Tibial nerve (tissue), 4 donors: Measurements from ENCODE around the gene LCMT1. TPM values are rescaled to one million over a fixed set of nuclear protein-coding genes. Genes with fewer than 3 reads are reported as not detected.

Source experiments
- DNase-seq, 2 donors: peaks; one replicate each; pipeline ENCODE4 v3.0.0-alpha.2; 2019; ENCODE audit warnings: low spot score in 2 of 2
- H3K27ac ChIP-seq, 4 donors: fragments of 200-600 bp; sonication (generic) in 3 of 4; one replicate each; pipeline ENCODE4 v1.5.1; 2017 to 2019; ENCODE audit warnings: mild to moderate bottlenecking in 1 of 4
- H3K27me3 ChIP-seq, 2 donors: fragments of 200-600 bp; sonication (generic) in 1 of 2; one replicate each; pipeline versions ENCODE4 v1.5.1 to v1.6.0; 2017 to 2019
- H3K36me3 ChIP-seq, 3 donors: fragments of 200-600 bp; sonication (generic); one replicate each; pipeline ENCODE4 v1.5.1; 2018 to 2019
- H3K4me1 ChIP-seq, 4 donors: fragments of 200-600 bp; sonication (generic) in 3 of 4; one replicate each; pipeline ENCODE4 v1.5.1; 2017 to 2019
- H3K4me3 ChIP-seq, 4 donors: fragments of 200-600 bp; sonication (generic) in 3 of 4; one replicate each; pipeline ENCODE4 v1.5.1; 2017 to 2019; ENCODE audit warnings: mild to moderate bottlenecking in 1 of 4, moderate library complexity in 1 of 4
- H3K9me3 ChIP-seq, 4 donors: fragments of 200-600 bp; sonication (generic) in 3 of 4; one replicate each; pipeline ENCODE4 v1.5.1; 2017 to 2019
- CTCF ChIP-seq, 5 experiments: fragments of 200-600 bp in 3 of 5; fragments of 450-650 bp in 2 of 5; sonication (generic) in 3 of 5; IDR thresholded peaks; one replicate each; pipeline ENCODE4 v1.5.1; 2016 to 2019; ENCODE audit warnings: antibody characterized with exemption in 5 of 5, mild to moderate bottlenecking in 3 of 5, moderate library complexity in 2 of 5
- EP300 ChIP-seq, 2 donors: sonication (generic); formaldehyde crosslinking; IDR thresholded peaks; one replicate each; pipeline ENCODE4 v1.6.1; 2017; ENCODE audit warnings: antibody characterized with exemption in 2 of 2, mild to moderate bottlenecking in 1 of 2
- POLR2A ChIP-seq, 2 donors: fragments of 450-650 bp; IDR thresholded peaks; one replicate each; pipeline ENCODE4 v1.6.1; 2017; ENCODE audit warnings: antibody characterized with exemption in 2 of 2, mild to moderate bottlenecking in 2 of 2, moderate library complexity in 2 of 2
- WGBS, 2 donors: methylation state at CpG; one replicate each; pipeline ENCODE4 v1.1.5; 2018; 5-methylcytosine and 5-hydroxymethylcytosine counted together
- total RNA-seq, 4 donors: library from RNA; depleted of rRNA; stranded (reverse); fragments of >200 nt; gene quantifications; one replicate each; pipeline ENCODE4 v1.1.0, GENCODE V29; 2016

The LCMT1 gene
- total RNA-seq, 4 donors from 2014 or later = 21.6 to 56.4 (median 33.8) TPM

- Histone ChIP-seq H3K27me3 (no peaks in the 10 kb centered on the region), H3K36me3 (peaks cover 0 to 11% (median 0%) of the 10 kb centered on the region in 3 donors), H3K4me1 (no peaks in the 10 kb centered on the region), H3K27ac (no peak overlapping the region), H3K9me3 (peaks cover 0 to 6% (median 0%) of the 10 kb centered on the region in 4 donors), H3K4me3 (no peak overlapping the region)
- 72 to 73% methylated on average over 6 of the region's 6 CpGs for WGBS, 2 donors
- TF ChIP-seq POLR2A (IDR thresholded peaks at IDR 0.05) (no peak), EP300 (IDR thresholded peaks at IDR 0.05) (no peak), CTCF (IDR thresholded peaks at IDR 0.05) (no peak)
- DNase-seq = no peak
Measured at GRCh38 chr16:25213709-25214397, 102.3 kb downstream of the LCMT1 start.

GRCh38 chr16:25217112-25217511 is 105.6 kb downstream of the LCMT1 start:
- DNase-seq = no peak
- Histone ChIP-seq H3K4me1 (no peaks in the 10 kb centered on the region), H3K9me3 (peaks cover 0 to 6% (median 0%) of the 10 kb centered on the region in 4 donors), H3K4me3 (no peak overlapping the region), H3K27ac (no peak overlapping the region), H3K27me3 (no peaks in the 10 kb centered on the region), H3K36me3 (peaks cover 0 to 11% (median 0%) of the 10 kb centered on the region in 3 donors)
- WGBS, 2 donors = 86% methylated on average over 12 to 17 of the region's 17 CpGs
- TF ChIP-seq POLR2A (IDR thresholded peaks at IDR 0.05) = no peak
- TF ChIP-seq EP300 (IDR thresholded peaks at IDR 0.05) = no peak
- no peak for TF ChIP-seq CTCF (IDR thresholded peaks at IDR 0.05)

GRCh38 chr16:25217921-25218320 is 106.4 kb downstream of the LCMT1 start:
- H3K4me3 ChIP-seq = no peak overlapping the region
- H3K36me3 ChIP-seq = peaks cover 0 to 7% (median 0%) of the 10 kb centered on the region in 3 donors
- no peaks in the 10 kb centered on the region for H3K4me1 ChIP-seq
- 87 to 89% methylated on average over 4 of the region's 4 CpGs for WGBS, 2 donors
- H3K27ac ChIP-seq = no peak overlapping the region
- DNase-seq = no peak
- H3K27me3 ChIP-seq = no peaks in the 10 kb centered on the region
- TF ChIP-seq EP300 (IDR thresholded peaks at IDR 0.05) (no peak), CTCF (IDR thresholded peaks at IDR 0.05) (no peak), POLR2A (IDR thresholded peaks at IDR 0.05) (no peak)
- H3K9me3 ChIP-seq = peaks cover 0 to 6% (median 0%) of the 10 kb centered on the region in 4 donors

GRCh38 chr16:25219070-25219737 is 107.7 kb downstream of the LCMT1 start:
- no peaks in the 10 kb centered on the region for H3K4me1 ChIP-seq
- no peak overlapping the region for H3K4me3 ChIP-seq
- H3K9me3 ChIP-seq = no peaks in the 10 kb centered on the region
- no peaks in the 10 kb centered on the region for H3K27me3 ChIP-seq
- H3K27ac ChIP-seq = no peak overlapping the region
- no peak for DNase-seq
- no peaks in the 10 kb centered on the region for H3K36me3 ChIP-seq
- WGBS, 2 donors = 81 to 91% methylated on average over 3 of the region's 3 CpGs
- TF ChIP-seq EP300 (IDR thresholded peaks at IDR 0.05) = no peak
- TF ChIP-seq POLR2A (IDR thresholded peaks at IDR 0.05) = no peak
- TF ChIP-seq CTCF (IDR thresholded peaks at IDR 0.05) = no peak

- no peak for TF ChIP-seq POLR2A (IDR thresholded peaks at IDR 0.05)
- TF ChIP-seq CTCF (IDR thresholded peaks at IDR 0.05) = no peak
- TF ChIP-seq EP300 (IDR thresholded peaks at IDR 0.05) = no peak
Measured at GRCh38 chr16:25222959-25223358, 111.4 kb downstream of the LCMT1 start.

More at GRCh38 chr16:25222959-25223358, 111.4 kb downstream of the LCMT1 start:
- no peaks in the 10 kb centered on the region for H3K9me3 ChIP-seq
- no peak overlapping the region for H3K27ac ChIP-seq
- H3K4me3 ChIP-seq = no peak overlapping the region
- H3K27me3 ChIP-seq = no peaks in the 10 kb centered on the region
- no peaks in the 10 kb centered on the region for H3K36me3 ChIP-seq
- no peak for DNase-seq
- 76 to 81% methylated on average over 8 of the region's 8 CpGs for WGBS, 2 donors
- peaks cover 0 to 12% (median 0%) of the 10 kb centered on the region in 4 donors for H3K4me1 ChIP-seq
